IMR-90 (cell line): ENCODE data around the gene KIF1A.

Experiments used
- POLR2A ChIP-seq: IDR thresholded peaks from 2 replicates; pipeline ENCODE4 v1.6.1; 2012; ENCODE audit warnings: mild to moderate bottlenecking, low read depth, low read length
- RCOR1 ChIP-seq: IDR thresholded peaks from 2 replicates; pipeline ENCODE4 v1.6.1; 2012; ENCODE audit warnings: mild to moderate bottlenecking, low read length, improper control_type of control experiment; ENCODE audit not compliant: insufficient replicate concordance

GRCh38 chr2:240814946-240815760 is 4.9 kb downstream of the KIF1A start:
- no peak for TF ChIP-seq POLR2A
- no peak for TF ChIP-seq RCOR1
